Transverse colon (tissue), 3 donors: Measurements from ENCODE around the gene PSME1.

Experiments used
- CTCF ChIP-seq, 5 experiments: fragments of 200-600 bp in 3 of 5; fragments of 450-650 bp in 2 of 5; sonication (generic) in 3 of 5; IDR thresholded peaks; 1 replicate in 2 of 5; 2 replicates in 3 of 5; pipeline ENCODE4 v1.5.1; 2016 to 2017; ENCODE audit warnings: antibody characterized with exemption in 5 of 5, inconsistent platforms in 3 of 5, mild to moderate bottlenecking in 2 of 5, moderate library complexity in 1 of 5
- EP300 ChIP-seq: sonication (generic); formaldehyde crosslinking; IDR thresholded peaks from one replicate; pipeline ENCODE4 v1.6.1; 2017; ENCODE audit warnings: antibody characterized with exemption, low read depth
- POLR2A ChIP-seq: fragments of 450-650 bp; IDR thresholded peaks from one replicate; pipeline ENCODE4 v1.6.1; 2016; ENCODE audit warnings: antibody characterized with exemption, mild to moderate bottlenecking, moderate library complexity

- TF ChIP-seq CTCF (IDR thresholded peaks at IDR 0.05) (no peak), POLR2A (no peak), EP300 (no peak)
These were observed 7.5 kb downstream of the PSME1 start for GRCh38 chr14:24143511-24143910.
